Measurements from ENCODE around the gene RGS6. TPM values are rescaled to one million over a fixed set of nuclear protein-coding genes. Genes with fewer than 3 reads are reported as not detected.

RGS6 gene
- total and polyA plus RNA-seq, 4 donors: 0.21 to 5.4 (median 0.45) TPM

GRCh38 chr14:72610831-72611200, 678.6 kb downstream of the RGS6 start:
- no peak overlapping the region for H3K4me3 ChIP-seq
- no peak overlapping the region for H3K9ac ChIP-seq (ENCODE audit: insufficient read depth in 1 of 2, low read length in 2 of 2)
- ATAC-seq (ENCODE audit: insufficient read depth, low FRiP score): no peak
- no peaks in the 10 kb centered on the region for H3K9me3 ChIP-seq (ENCODE audit: control insufficient read depth in 4 of 4, insufficient read depth in 3 of 4, low read length in 3 of 4)
- no peak for TF ChIP-seq CTCF (IDR thresholded peaks at IDR 0.05; ENCODE audit: control extremely low read depth, extremely low read depth)
- no peaks in the 10 kb centered on the region for H3K27me3 ChIP-seq (ENCODE audit: control insufficient read depth in 3 of 3, insufficient read depth in 3 of 3, low read length in 2 of 3)
- DNase-seq: no peak
- no peak overlapping the region for H3K27ac ChIP-seq (ENCODE audit: low read depth in 1 of 2, low read length in 1 of 2)
- H3K4me1 ChIP-seq (ENCODE audit: control insufficient read depth in 5 of 5, insufficient read depth in 5 of 5, low read length in 5 of 5): peaks cover 0 to 21% (median 9%) of the 10 kb centered on the region in 5 donors
- no peaks in the 10 kb centered on the region for H3K36me3 ChIP-seq (ENCODE audit: control insufficient read depth in 4 of 4, insufficient read depth in 4 of 4, low read length in 4 of 4)
- WGBS, 2 donors: 77 to 88% methylated on average over 2 of the region's 2 CpGs

GRCh38 chr14:72611506-72611905, 679.3 kb downstream of the RGS6 start:
- Histone ChIP-seq H3K4me3 (no peak overlapping the region), H3K4me1 (ENCODE audit: control insufficient read depth in 5 of 5, insufficient read depth in 5 of 5, low read length in 5 of 5) (peaks cover 0 to 28% (median 9%) of the 10 kb centered on the region in 5 donors), H3K27ac (ENCODE audit: low read depth in 1 of 2, low read length in 1 of 2) (no peak overlapping the region), H3K36me3 (ENCODE audit: control insufficient read depth in 4 of 4, insufficient read depth in 4 of 4, low read length in 4 of 4) (no peaks in the 10 kb centered on the region), H3K9ac (ENCODE audit: insufficient read depth in 1 of 2, low read length in 2 of 2) (no peak overlapping the region), H3K9me3 (ENCODE audit: control insufficient read depth in 4 of 4, insufficient read depth in 3 of 4, low read length in 3 of 4) (no peaks in the 10 kb centered on the region), H3K27me3 (ENCODE audit: control insufficient read depth in 3 of 3, insufficient read depth in 3 of 3, low read length in 2 of 3) (no peaks in the 10 kb centered on the region)
- TF ChIP-seq CTCF (IDR thresholded peaks at IDR 0.05; ENCODE audit: control extremely low read depth, extremely low read depth): no peak
- DNase-seq (no peak), ATAC-seq (ENCODE audit: insufficient read depth, low FRiP score) (no peak)
- WGBS, 2 donors: 95% methylated on average over 4 of the region's 4 CpGs

- H3K27me3 ChIP-seq (ENCODE audit: control insufficient read depth in 3 of 3, insufficient read depth in 3 of 3, low read length in 2 of 3): no peaks in the 10 kb centered on the region
- no peaks in the 10 kb centered on the region for H3K36me3 ChIP-seq (ENCODE audit: control insufficient read depth in 4 of 4, insufficient read depth in 4 of 4, low read length in 4 of 4)
- no peak for DNase-seq
- peaks cover 0 to 33% (median 9%) of the 10 kb centered on the region in 5 donors for H3K4me1 ChIP-seq (ENCODE audit: control insufficient read depth in 5 of 5, insufficient read depth in 5 of 5, low read length in 5 of 5)
- TF ChIP-seq CTCF (IDR thresholded peaks at IDR 0.05; ENCODE audit: control extremely low read depth, extremely low read depth): no peak
- no peak overlapping the region for H3K9ac ChIP-seq (ENCODE audit: insufficient read depth in 1 of 2, low read length in 2 of 2)
- H3K4me3 ChIP-seq: no peak overlapping the region
- H3K27ac ChIP-seq (ENCODE audit: low read depth in 1 of 2, low read length in 1 of 2): no peak overlapping the region
- WGBS, 2 donors: 94 to 96% methylated on average over 4 of the region's 4 CpGs
- no peak for ATAC-seq (ENCODE audit: insufficient read depth, low FRiP score)
- H3K9me3 ChIP-seq (ENCODE audit: control insufficient read depth in 4 of 4, insufficient read depth in 3 of 4, low read length in 3 of 4): no peaks in the 10 kb centered on the region
Measured at GRCh38 chr14:72612041-72612440, 679.8 kb downstream of the RGS6 start.

All from lung (tissue), 12 donors.